Smooth muscle cell (in vitro differentiated cells): ENCODE results near the gene SUGCT. TPM values are rescaled to one million over a fixed set of nuclear protein-coding genes. Genes with fewer than 3 reads are reported as not detected.

ENCODE experiments used
- DNase-seq: peaks from one replicate; lab custom pipeline; 2025; ENCODE audit not compliant: unreplicated experiment; lab: John Stamatoyannopoulos, UW
- H2AFZ ChIP-seq: fragments of 200-600 bp; sonication (generic); 2 replicates; pipeline ENCODE4 v1.6.0; 2016; ENCODE audit warnings: antibody characterized with exemption, low read depth, mild to moderate bottlenecking
- H3F3A ChIP-seq: fragments of 200-600 bp; sonication (generic); 2 replicates; pipeline ENCODE4 v1.6.0; 2017; ENCODE audit warnings: antibody characterized with exemption, low read depth
- H3K27ac ChIP-seq: fragments of 200-600 bp; sonication (generic); 2 replicates; pipeline ENCODE4 v1.5.1; 2016; ENCODE audit warnings: low read depth, mild to moderate bottlenecking
- H3K27me3 ChIP-seq: fragments of 200-600 bp; sonication (generic); 2 replicates; pipeline ENCODE4 v1.6.1; 2016; ENCODE audit warnings: low read depth, mild to moderate bottlenecking
- H3K36me3 ChIP-seq: fragments of 200-600 bp; sonication (generic); 2 replicates; pipeline ENCODE4 v1.5.1; 2016; ENCODE audit warnings: low read depth
- H3K4me1 ChIP-seq: fragments of 200-600 bp; sonication (generic); 2 replicates; pipeline ENCODE4 v1.5.1; 2016; ENCODE audit warnings: low read depth
- H3K4me2 ChIP-seq: fragments of 200-600 bp; sonication (generic); 2 replicates; pipeline ENCODE4 v1.6.0; 2016; ENCODE audit warnings: mild to moderate bottlenecking
- H3K4me3 ChIP-seq: fragments of 200-600 bp; sonication (generic); 2 replicates; pipeline ENCODE4 v1.5.1; 2016; ENCODE audit warnings: mild to moderate bottlenecking
- H3K79me2 ChIP-seq: fragments of 200-600 bp; sonication (generic); 2 replicates; pipeline ENCODE4 v1.6.0; 2016; ENCODE audit warnings: low read depth, mild to moderate bottlenecking
- H3K9ac ChIP-seq: fragments of 200-600 bp; sonication (generic); 2 replicates; pipeline ENCODE4 v1.6.0; 2016; ENCODE audit warnings: low read depth
- H3K9me3 ChIP-seq: fragments of 200-600 bp; sonication (generic); replicated peaks from 2 replicates; pipeline ENCODE4 v1.5.1; 2016; ENCODE audit warnings: low read depth
- H4K20me1 ChIP-seq: fragments of 200-600 bp; sonication (generic); 2 replicates; pipeline ENCODE4 v1.6.0; 2016; ENCODE audit warnings: low read depth
- WGBS: methylation state at CpG from one replicate; pipeline ENCODE4 v1.1.7; 2016; ENCODE audit warnings: low lambda C conversion rate; 5-methylcytosine and 5-hydroxymethylcytosine counted together
- polyA plus RNA-seq: library from polyadenylated mRNA; unstranded; fragments of >200 nt; fragmentation: Nextera tagmentation; extraction: Ambion mirVana; gene quantifications from 2 replicates; pipeline ENCODE4 v1.2.1, GENCODE V29; 2016
- total RNA-seq: library from RNA; depleted of rRNA; stranded (reverse); fragments of >200 nt; gene quantifications from 2 replicates; pipeline ENCODE4 v1.2.3, GENCODE V29; 2014
- TF ChIP-seq, protein P1 (sequence below): fragments of 200-600 bp; sonication (generic); IDR thresholded peaks from 2 replicates; pipeline ENCODE4 v1.5.1; 2017; ENCODE audit warnings: borderline replicate concordance, mild to moderate bottlenecking, antibody characterized with exemption; ENCODE audit not compliant: insufficient read depth, poor library complexity, severe bottlenecking

The SUGCT gene
- total and polyA plus RNA-seq, 2 experiments from 2014 or later, result 16.9 to 65.8 TPM

GRCh38 chr7:40763319-40764287, 628.8 kb downstream of the SUGCT start:
- Histone ChIP-seq H3K9me3 (no peaks in the 10 kb centered on the region), H3K27ac (peak overlapping the region; percentile 67), H3K4me2 (peak overlapping the region; percentile 70), H3K9ac (peak overlapping the region; percentile 11), H3K36me3 (no peaks in the 10 kb centered on the region), H2AFZ (peak overlapping the region; percentile 38), H3F3A (no peaks in the 10 kb centered on the region), H3K4me3 (no peak overlapping the region), H3K79me2 (no peaks in the 10 kb centered on the region), H3K4me1 (peaks cover 30% of the 10 kb centered on the region), H4K20me1 (no peaks in the 10 kb centered on the region), H3K27me3 (no peaks in the 10 kb centered on the region)
- 51% methylated on average over 9 of the region's 9 CpGs for WGBS
- DNase-seq, result no peak
- TF ChIP-seq, protein P1, sequence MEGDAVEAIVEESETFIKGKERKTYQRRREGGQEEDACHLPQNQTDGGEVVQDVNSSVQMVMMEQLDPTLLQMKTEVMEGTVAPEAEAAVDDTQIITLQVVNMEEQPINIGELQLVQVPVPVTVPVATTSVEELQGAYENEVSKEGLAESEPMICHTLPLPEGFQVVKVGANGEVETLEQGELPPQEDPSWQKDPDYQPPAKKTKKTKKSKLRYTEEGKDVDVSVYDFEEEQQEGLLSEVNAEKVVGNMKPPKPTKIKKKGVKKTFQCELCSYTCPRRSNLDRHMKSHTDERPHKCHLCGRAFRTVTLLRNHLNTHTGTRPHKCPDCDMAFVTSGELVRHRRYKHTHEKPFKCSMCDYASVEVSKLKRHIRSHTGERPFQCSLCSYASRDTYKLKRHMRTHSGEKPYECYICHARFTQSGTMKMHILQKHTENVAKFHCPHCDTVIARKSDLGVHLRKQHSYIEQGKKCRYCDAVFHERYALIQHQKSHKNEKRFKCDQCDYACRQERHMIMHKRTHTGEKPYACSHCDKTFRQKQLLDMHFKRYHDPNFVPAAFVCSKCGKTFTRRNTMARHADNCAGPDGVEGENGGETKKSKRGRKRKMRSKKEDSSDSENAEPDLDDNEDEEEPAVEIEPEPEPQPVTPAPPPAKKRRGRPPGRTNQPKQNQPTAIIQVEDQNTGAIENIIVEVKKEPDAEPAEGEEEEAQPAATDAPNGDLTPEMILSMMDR, result peak; percentile 35

- H3K4me1 ChIP-seq, result peaks cover 26% of the 10 kb centered on the region
- TF ChIP-seq, protein P1, result no peak
- H3K79me2 ChIP-seq, result no peaks in the 10 kb centered on the region
- H3K4me3 ChIP-seq, result no peak overlapping the region
- no peaks in the 10 kb centered on the region for H3K36me3 ChIP-seq
- WGBS, result 90% methylated on average over 3 of the region's 3 CpGs
- no peak overlapping the region for H3K9ac ChIP-seq
- H3K9me3 ChIP-seq, result no peaks in the 10 kb centered on the region
- H3F3A ChIP-seq, result no peaks in the 10 kb centered on the region
- no peak for DNase-seq
- H3K27me3 ChIP-seq, result no peaks in the 10 kb centered on the region
- H3K27ac ChIP-seq, result no peak overlapping the region
- no peaks in the 10 kb centered on the region for H4K20me1 ChIP-seq
- H3K4me2 ChIP-seq, result no peak overlapping the region
- H2AFZ ChIP-seq, result no peak overlapping the region
Measured at GRCh38 chr7:40765639-40766038, 630.8 kb downstream of the SUGCT start.

- TF ChIP-seq, protein P1, result no peak
- 81% methylated on average over 3 of the region's 3 CpGs for WGBS
- DNase-seq, result no peak
Measured at GRCh38 chr7:40772096-40772495, 637.3 kb downstream of the SUGCT start.

DNA sequence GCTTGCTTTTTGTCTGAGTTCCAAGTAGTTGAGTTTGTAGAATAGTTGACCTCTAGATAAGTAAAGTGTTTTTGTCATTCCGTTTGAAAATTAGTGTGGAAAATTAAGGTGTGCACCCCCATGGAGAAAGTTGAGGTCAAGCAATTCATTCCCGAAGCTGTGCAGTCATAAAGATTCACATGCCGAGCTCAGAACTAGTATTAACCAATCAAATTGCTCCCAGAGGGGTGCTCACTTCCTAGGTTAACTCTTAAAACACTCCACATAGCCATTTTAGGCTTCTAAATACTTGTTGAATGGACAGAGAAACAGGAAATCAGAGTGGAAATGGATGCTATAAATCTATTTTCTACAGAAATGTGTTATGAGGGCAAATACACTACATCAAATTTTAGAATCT, 638.9 kb downstream of the SUGCT start:
- no peak overlapping the region for H3K4me2 ChIP-seq
- TF ChIP-seq, protein P1, result no peak

More at GRCh38 chr7:40772096-40772495, 637.3 kb downstream of the SUGCT start:
- H3K27me3 ChIP-seq, result no peaks in the 10 kb centered on the region
- H3K4me1 ChIP-seq, result no peaks in the 10 kb centered on the region
- H4K20me1 ChIP-seq, result no peaks in the 10 kb centered on the region
- H3K9ac ChIP-seq, result no peak overlapping the region
- no peak overlapping the region for H3K27ac ChIP-seq
- no peaks in the 10 kb centered on the region for H3F3A ChIP-seq
- H3K9me3 ChIP-seq, result no peaks in the 10 kb centered on the region
- no peak overlapping the region for H2AFZ ChIP-seq
- no peaks in the 10 kb centered on the region for H3K79me2 ChIP-seq
- no peaks in the 10 kb centered on the region for H3K36me3 ChIP-seq
- H3K4me3 ChIP-seq, result no peak overlapping the region
- H3K4me2 ChIP-seq, result no peak overlapping the region

More for the DNA sequence above, 638.9 kb downstream of the SUGCT start:
- no peaks in the 10 kb centered on the region for H3K27me3 ChIP-seq
- no peaks in the 10 kb centered on the region for H3K36me3 ChIP-seq
- H4K20me1 ChIP-seq, result no peaks in the 10 kb centered on the region
- no peaks in the 10 kb centered on the region for H3K4me1 ChIP-seq
- H3F3A ChIP-seq, result no peaks in the 10 kb centered on the region
- H3K27ac ChIP-seq, result no peak overlapping the region
- 81% methylated on average over 3 of the region's 3 CpGs for WGBS
- no peaks in the 10 kb centered on the region for H3K79me2 ChIP-seq
- H3K4me3 ChIP-seq, result no peak overlapping the region
- no peaks in the 10 kb centered on the region for H3K9me3 ChIP-seq
- DNase-seq, result no peak
- no peak overlapping the region for H2AFZ ChIP-seq
- H3K9ac ChIP-seq, result no peak overlapping the region
